Esophagus squamous epithelium (tissue), 5 donors: ENCODE measurements around the gene POC5. TPM values are rescaled to one million over a fixed set of nuclear protein-coding genes. Genes with fewer than 3 reads are reported as not detected.

Source experiments
- DNase-seq: peaks from one replicate; lab custom pipeline; 2025; lab: John Stamatoyannopoulos, UW
- H3K27ac ChIP-seq, 4 donors: fragments of 200-600 bp; sonication (generic); one replicate each; pipeline ENCODE4 v1.5.1; 2016 to 2019; ENCODE audit warnings: mild to moderate bottlenecking in 1 of 4
- H3K27me3 ChIP-seq, 4 donors: fragments of 200-600 bp; sonication (generic); 1 replicate in 3 of 4; 2 replicates in 1 of 4; pipeline versions ENCODE4 v1.5.1 to v1.6.0; 2017 to 2021; ENCODE audit warnings: antibody characterized with exemption in 1 of 4
- H3K36me3 ChIP-seq, 3 donors: fragments of 200-600 bp; sonication (generic); one replicate each; pipeline ENCODE4 v1.5.1; 2016 to 2019
- H3K4me1 ChIP-seq, 3 donors: fragments of 200-600 bp; sonication (generic); one replicate each; pipeline ENCODE4 v1.5.1; 2017 to 2019
- H3K4me3 ChIP-seq, 4 donors: fragments of 200-600 bp; sonication (generic); 1 replicate in 3 of 4; 2 replicates in 1 of 4; pipeline ENCODE4 v1.5.1; 2016 to 2019; ENCODE audit warnings: mild to moderate bottlenecking in 2 of 4, moderate library complexity in 1 of 4
- H3K9me3 ChIP-seq, 3 donors: fragments of 200-600 bp; sonication (generic); one replicate each; pipeline ENCODE4 v1.5.1; 2016 to 2019
- CTCF ChIP-seq, 6 experiments: fragments of 450-650 bp in 4 of 6; fragments of 200-600 bp in 2 of 6; sonication (generic) in 2 of 6; IDR thresholded peaks; one replicate each; pipeline ENCODE4 v1.5.1; 2016 to 2019; ENCODE audit warnings: antibody characterized with exemption in 6 of 6, mild to moderate bottlenecking in 4 of 6, moderate library complexity in 4 of 6
- POLR2A ChIP-seq, 4 donors: fragments of 450-650 bp; IDR thresholded peaks; one replicate each; pipeline ENCODE4 v1.6.1; 2017; ENCODE audit warnings: antibody characterized with exemption in 4 of 4, mild to moderate bottlenecking in 4 of 4, moderate library complexity in 3 of 4
- WGBS, 2 donors: methylation state at CpG; one replicate each; pipeline ENCODE4 v1.1.5; 2018; 5-methylcytosine and 5-hydroxymethylcytosine counted together
- intact Hi-C: fragments of 100-400 bp; cut with DNase I; formaldehyde crosslinking; loops from one replicate; pipeline ENCODE4 v1.15.0; 2022
- total RNA-seq, 4 donors: library from RNA; depleted of rRNA; stranded (reverse); fragments of >200 nt; gene quantifications; one replicate each; pipeline ENCODE4 v1.1.0, GENCODE V29; 2016
- donor health status: DM: yes; HTN: yes; CAD: no.

Gene POC5, protein sequence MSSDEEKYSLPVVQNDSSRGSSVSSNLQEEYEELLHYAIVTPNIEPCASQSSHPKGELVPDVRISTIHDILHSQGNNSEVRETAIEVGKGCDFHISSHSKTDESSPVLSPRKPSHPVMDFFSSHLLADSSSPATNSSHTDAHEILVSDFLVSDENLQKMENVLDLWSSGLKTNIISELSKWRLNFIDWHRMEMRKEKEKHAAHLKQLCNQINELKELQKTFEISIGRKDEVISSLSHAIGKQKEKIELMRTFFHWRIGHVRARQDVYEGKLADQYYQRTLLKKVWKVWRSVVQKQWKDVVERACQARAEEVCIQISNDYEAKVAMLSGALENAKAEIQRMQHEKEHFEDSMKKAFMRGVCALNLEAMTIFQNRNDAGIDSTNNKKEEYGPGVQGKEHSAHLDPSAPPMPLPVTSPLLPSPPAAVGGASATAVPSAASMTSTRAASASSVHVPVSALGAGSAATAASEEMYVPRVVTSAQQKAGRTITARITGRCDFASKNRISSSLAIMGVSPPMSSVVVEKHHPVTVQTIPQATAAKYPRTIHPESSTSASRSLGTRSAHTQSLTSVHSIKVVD
- 10 to 100 TPM in 2 of 4 donors, 1 to 10 TPM in 2; 1.9 to 16.9 (median 9.3) TPM for total RNA-seq

DNA sequence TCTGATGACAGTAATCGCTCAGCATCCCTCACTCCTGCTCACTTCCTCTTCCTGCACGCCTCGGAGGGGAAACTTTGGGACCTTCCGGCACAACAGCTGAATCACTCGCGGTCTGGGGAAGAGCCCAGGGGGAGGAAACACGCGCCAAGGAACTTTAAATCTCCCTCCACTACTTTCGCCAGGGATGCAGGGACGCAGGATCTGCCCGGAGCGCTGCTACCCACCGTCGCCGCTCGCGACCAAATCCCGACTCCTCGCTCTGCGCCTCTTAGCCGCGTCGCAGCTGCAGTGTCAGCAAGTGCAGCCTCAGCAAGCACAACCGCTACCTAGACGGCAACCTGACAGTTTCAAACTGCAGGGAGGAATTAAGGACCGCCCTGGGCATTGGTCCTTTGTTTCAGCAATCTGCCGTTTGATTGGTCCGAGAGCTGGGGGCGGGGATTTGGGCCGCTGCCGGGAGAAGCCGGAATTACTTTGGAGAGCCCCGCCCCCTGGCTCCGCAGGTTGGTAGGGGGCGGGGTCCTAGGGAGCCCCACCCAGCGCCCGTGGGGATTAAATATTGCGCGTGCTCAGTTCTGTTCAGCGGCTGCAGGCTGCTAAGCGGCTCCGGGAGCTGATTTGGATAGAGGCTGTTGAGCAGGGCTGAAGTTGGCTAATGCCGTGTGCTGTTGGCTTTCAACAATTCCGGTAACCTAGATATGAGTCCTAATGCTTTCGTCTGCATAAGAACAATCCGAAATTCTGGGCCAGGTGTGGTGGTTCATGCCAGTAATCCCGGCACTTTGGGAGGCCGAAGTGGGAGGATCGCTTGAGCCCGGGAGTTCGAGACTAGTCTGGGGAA, at the start of gene POC5:
Gene POC5 (minus strand): TSS at position 356 of the 841 bp plus-strand sequence. CDS start 4,500 bp downstream, outside the sequence.
- Histone ChIP-seq H3K27me3 (no peaks in the 10 kb centered on the region), H3K4me1 (peaks cover 6 to 20% (median 9%) of the 10 kb centered on the region in 3 donors), H3K27ac (peak within 1 kb of the TSS; percentile 83 to 92 (median 88)), H3K36me3 (peaks cover 0 to 9% (median 0%) of the 10 kb centered on the region in 3 donors), H3K4me3 (peak within 1 kb of the TSS; percentile 70 to 83 (median 74)), H3K9me3 (no peaks in the 10 kb centered on the region)
- intact Hi-C loops = no loop called here
- 17 to 21% methylated on average over 20 to 26 of the region's 51 CpGs for WGBS, 2 donors
- TF ChIP-seq POLR2A (IDR thresholded peaks at IDR 0.05) (peak in 2 of 4 donors; percentile 52 to 70), CTCF (IDR thresholded peaks at IDR 0.05) (peak in 1 of 6 experiments; percentile 9)
- peak; percentile 85 for DNase-seq

DNA sequence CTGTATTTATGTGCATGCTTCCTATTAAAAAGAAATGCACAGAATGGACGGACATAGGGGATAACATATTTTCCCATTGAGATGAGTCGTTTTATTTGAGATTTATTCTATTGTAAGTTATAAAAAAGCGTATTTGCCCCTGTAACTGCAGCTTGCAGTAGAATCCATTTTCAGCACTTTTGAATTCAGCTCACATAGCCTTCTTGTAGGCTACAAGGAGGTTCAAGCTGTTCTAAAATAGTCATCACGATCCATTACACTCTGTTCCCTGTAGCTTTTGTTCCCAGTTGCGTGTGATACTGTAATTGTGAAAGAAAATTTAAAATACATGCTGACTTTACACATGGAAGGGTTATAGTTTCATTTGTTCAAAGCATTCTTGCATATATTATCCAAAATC, 40.9 kb upstream of the POC5 start:
- no peaks in the 10 kb centered on the region for H3K9me3 ChIP-seq

GRCh38 chr5:75756981-75757380, 39.7 kb upstream of the POC5 start:
- no peaks in the 10 kb centered on the region for H3K9me3 ChIP-seq
- H3K4me3 ChIP-seq = no peak overlapping the region
- H3K4me1 ChIP-seq = no peaks in the 10 kb centered on the region
- no peak overlapping the region for H3K27ac ChIP-seq
- no peaks in the 10 kb centered on the region for H3K36me3 ChIP-seq
- H3K27me3 ChIP-seq = peaks cover 0 to 17% (median 0%) of the 10 kb centered on the region in 4 donors
- no peak for TF ChIP-seq CTCF (IDR thresholded peaks at IDR 0.05)
- no peak for TF ChIP-seq POLR2A (IDR thresholded peaks at IDR 0.05)
- no peak for DNase-seq
- intact Hi-C loops = no loop called here

More for the DNA sequence above, 40.9 kb upstream of the POC5 start:
- intact Hi-C loops = no loop called here
- no peak overlapping the region for H3K27ac ChIP-seq
- no peak for DNase-seq
- H3K27me3 ChIP-seq = peaks cover 0 to 15% (median 0%) of the 10 kb centered on the region in 4 donors
- H3K36me3 ChIP-seq = no peaks in the 10 kb centered on the region
- WGBS, 2 donors = 70 to 79% methylated on average over 5 of the region's 5 CpGs
- TF ChIP-seq POLR2A (IDR thresholded peaks at IDR 0.05) = no peak
- TF ChIP-seq CTCF (IDR thresholded peaks at IDR 0.05) = no peak
- no peaks in the 10 kb centered on the region for H3K4me1 ChIP-seq
- no peak overlapping the region for H3K4me3 ChIP-seq

GRCh38 chr5:75756211-75756610, 39.0 kb upstream of the POC5 start:
- Histone ChIP-seq H3K27ac (no peak overlapping the region), H3K27me3 (peaks cover 0 to 17% (median 0%) of the 10 kb centered on the region in 4 donors), H3K4me3 (no peak overlapping the region), H3K36me3 (no peaks in the 10 kb centered on the region), H3K9me3 (no peaks in the 10 kb centered on the region), H3K4me1 (no peaks in the 10 kb centered on the region)
- intact Hi-C loops = no loop called here
- TF ChIP-seq POLR2A (IDR thresholded peaks at IDR 0.05) (no peak), CTCF (IDR thresholded peaks at IDR 0.05) (no peak)
- no peak for DNase-seq
- 18 to 21% methylated on average over 2 of the region's 2 CpGs for WGBS, 2 donors
